Stimulated activated CD8-positive, alpha-beta memory T cell treated with anti-CD3 and anti-CD28 coated beads, Interleukin-4, amount 100 ng/mL, for 4 hours (primary cell): ENCODE results near the gene PLCB3.
A peak's percentile ranks its signal among the peaks of the same experiment; 100 is the strongest.
"Not testable (repeated sequence)": the region's sequence is repeated elsewhere in the genome, so short reads cannot be mapped to it uniquely, and the experiment has no call there.

Source experiments
- DNase-seq, 2 donors: peaks; one replicate each; pipeline ENCODE4 v3.0.0-alpha.2; 2020; ENCODE audit warnings: low read depth in 2 of 2, low spot score in 1 of 2

Gene PLCB3

DNA sequence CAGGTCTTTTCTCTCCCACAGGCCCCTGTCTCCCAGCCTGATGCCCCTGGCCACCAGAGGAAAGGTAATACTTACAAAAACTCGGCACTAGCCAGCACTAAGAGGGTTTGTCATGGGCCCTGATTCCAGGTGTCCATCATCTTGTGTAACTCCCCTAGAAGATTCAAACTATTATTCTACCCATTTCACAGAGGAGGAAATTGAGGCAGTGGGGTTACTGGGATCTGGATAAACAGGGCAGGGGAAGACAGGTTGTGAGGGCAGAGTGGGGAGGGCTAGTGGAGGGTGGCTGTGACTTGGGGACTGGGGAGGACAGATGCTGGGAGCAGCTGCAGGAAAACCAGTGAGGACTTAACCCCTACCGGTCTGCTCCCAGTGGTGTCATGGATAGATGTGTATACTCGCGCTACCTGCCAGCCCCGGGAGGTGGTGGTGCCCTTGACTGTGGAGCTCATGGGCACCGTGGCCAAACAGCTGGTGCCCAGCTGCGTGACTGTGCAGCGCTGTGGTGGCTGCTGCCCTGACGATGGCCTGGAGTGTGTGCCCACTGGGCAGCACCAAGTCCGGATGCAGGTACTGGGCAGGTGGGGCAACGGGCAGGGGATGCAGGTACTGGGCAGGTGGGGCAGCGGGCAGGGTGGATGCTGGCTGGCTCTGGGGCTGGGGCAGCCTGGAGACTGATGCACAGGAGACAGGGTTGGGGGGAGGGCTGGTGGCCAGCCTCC is 15.7 kb upstream of the PLCB3 start:
- no peak for DNase-seq

DNA sequence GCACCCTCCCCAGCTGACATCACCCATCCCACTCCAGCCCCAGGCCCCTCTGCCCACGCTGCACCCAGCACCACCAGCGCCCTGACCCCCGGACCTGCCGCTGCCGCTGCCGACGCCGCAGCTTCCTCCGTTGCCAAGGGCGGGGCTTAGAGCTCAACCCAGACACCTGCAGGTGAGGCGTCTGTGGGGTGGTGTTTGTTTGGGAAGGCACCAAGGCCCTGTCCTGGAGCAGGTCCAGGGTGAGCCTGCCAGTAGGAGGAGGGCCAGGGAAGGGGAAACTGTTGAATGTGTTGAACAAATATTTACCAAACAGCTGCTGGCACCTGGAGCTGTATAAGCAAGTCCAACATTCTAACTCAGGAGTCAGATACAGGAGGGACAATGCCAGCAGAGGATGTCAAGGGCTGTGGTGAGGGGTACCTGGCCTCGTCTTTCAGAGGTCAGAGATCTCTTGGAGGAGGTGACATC is 13.8 kb upstream of the PLCB3 start:
- no peak for DNase-seq

DNA sequence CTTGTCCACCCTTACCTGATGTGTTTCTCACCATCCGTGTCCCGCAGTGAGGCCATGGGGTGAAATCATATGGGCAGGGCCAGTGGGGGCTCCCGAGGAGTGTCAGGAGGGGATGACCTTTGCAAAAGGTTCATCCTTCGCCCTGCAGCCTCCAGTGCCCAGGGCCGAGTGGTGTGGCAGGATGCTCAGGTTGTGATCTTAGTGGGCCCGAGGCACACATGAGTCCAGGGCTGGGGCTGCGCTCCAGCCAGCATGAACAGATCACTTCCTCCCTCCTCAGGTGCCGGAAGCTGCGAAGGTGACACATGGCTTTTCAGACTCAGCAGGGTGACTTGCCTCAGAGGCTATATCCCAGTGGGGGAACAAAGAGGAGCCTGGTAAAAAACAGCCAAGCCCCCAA is 13.3 kb upstream of the PLCB3 start:
- no peak for DNase-seq

DNA sequence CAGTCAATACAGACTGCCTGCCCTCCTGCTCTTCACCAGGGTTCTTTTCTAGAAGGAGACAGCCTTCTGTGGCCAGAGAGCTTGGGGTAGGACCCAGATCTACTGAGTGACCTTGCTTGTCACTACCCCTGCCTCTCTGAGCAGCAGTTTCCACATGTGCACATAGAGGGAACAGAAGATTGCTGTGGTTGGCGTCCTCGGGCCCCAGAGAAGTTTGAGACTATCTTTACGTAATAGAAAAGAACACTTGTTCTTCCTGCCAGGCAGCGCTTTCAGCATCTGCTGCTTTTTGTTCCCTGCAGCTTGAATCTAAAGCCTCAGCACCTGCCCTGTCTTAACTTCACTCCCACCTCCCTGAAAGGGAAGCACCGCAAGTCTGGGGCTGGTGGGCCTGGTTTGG is 12.3 kb upstream of the PLCB3 start:
- no peak for DNase-seq

DNA sequence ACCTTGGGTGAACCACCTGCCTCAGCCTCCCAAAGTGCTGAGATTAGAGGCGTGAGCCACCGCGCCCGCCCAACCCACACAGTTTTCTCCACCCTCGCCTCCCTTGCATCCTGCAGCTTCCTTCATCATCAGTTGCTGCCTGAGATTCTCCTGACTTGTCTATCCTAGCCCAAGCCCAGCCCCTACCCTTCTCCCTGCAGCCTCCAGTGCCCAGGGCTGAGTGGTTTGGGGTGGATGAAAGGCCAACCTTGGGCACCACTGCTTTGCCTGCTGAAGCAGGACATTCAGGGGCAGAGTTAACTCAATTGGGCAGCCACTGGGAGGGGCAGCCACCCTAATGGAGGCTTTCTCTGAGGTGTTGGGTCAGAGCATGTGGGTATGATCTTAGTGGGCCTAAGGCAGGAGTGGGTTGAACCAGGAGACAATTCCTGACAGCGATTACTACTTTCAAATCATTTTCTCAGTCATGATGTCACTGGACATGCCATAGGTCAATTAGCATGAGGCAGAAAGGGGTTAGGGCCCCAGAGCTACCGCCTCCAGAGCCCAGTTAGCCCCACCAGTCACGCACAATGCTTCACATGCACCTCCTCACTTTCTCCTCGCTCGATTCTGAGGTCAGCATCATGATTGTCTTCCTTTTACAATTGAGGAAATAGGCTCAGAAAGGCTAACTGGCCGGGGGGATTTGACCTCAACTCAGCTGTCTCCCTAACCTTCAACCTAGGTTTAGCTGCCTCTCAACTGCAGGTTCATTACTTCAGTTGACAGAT is 11.5 kb upstream of the PLCB3 start:
- no peak for DNase-seq

DNA sequence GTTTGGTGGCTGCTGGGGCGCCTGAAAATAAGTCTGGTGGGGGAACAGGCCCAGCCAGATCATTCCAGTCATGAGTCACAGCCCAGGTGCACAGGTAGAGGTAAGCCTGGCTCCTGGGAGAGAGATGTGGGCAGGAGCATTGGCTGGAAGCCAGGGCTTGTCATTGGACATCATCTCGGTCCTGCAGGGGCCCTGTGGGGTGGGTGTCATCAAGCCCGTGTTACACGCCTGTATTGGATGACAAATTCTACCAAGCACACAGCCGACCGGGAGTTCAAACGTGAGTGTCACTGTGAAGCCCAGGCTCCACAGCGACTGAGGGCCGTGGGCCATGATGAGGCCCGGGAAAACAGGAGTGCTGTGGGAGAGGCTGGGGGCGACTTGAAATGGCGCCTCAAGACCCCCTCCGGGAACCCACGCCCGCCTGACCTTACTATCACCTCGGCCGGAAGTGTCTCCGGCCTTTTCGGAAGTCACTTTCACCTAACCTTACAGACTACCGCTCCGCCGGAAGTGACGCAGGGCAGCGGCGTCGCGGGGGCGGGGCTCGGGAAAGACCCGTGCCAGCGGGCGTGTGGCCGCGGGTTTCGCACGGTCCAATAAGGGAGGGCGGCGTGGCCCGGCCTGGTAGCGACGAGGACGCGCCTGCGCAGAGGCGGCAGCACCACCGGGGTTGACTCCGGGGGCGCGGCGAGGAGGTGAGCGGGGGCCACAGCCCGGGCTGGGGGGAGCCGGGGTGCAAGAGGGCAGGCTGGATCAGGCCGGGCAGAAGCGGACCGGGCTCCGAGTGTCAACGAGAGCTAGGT is 10.7 kb upstream of the PLCB3 start, which contains the start of gene FKBP2:
FKBP2 (plus strand) TSS at position 661 of the 806 bp plus-strand sequence. CDS start 1,293 bp downstream, outside the sequence.
- peak; percentile 92 to 97 for DNase-seq

DNA sequence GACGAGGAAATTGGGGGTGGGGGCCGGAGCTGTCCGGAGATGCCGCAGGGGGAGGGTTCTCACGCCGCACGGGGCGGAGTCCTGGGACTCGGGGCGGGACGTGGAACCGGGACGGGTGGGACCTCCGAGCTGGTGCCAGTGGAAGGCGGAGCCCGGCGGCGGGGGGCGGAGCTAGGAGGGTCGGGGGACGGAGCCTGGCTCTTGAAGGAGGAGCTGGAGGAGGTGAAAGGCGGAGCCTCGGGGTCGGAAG is 10.2 kb upstream of the PLCB3 start:
- DNase-seq = peak in 1 of 2 donors; percentile 98

DNA sequence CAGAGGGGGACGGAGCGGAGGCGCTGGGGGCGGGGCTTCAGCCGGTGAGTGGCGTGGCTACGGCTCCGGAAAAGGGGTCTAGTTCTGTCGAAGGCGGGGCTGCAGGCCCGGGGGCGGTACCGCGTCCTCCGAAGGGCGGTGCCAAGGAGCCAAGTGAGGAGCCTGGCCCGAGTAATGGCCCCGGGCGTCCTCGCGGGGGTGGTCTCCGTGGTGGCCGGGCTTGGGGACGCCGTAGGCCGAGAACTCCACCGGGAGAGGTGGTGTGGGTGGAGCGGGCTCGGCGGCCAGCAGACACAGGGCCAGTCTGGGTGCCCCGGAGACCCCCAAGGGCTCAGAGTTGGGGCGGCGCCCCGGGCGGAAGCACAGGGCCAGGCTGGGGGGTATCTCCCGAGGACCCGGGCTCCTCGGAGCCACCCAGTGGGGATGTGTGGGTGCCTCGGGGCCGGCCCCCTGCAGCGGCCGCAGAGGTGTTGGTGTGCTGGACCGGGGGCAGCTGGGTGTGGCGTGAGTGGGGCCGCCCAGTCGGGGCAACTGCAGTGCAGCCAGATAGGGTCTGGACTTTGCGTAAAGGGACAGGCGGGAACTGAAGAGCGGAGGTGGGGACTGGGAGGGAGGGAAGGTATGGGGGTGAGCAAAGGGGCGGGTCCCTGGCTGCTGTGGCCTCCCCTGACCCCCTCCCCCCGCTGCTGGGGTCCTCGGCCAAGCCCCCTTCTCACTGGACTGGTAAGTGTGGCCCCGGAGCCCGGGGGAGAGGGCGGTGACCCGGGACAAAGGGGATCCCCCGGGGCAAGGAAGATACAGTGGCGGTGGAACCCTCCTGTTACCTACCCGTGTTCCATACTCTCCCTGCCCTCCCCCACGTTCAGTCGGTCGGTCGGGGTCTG is 9.6 kb upstream of the PLCB3 start:
- peak in 1 of 2 donors; percentile 100 for DNase-seq

DNA sequence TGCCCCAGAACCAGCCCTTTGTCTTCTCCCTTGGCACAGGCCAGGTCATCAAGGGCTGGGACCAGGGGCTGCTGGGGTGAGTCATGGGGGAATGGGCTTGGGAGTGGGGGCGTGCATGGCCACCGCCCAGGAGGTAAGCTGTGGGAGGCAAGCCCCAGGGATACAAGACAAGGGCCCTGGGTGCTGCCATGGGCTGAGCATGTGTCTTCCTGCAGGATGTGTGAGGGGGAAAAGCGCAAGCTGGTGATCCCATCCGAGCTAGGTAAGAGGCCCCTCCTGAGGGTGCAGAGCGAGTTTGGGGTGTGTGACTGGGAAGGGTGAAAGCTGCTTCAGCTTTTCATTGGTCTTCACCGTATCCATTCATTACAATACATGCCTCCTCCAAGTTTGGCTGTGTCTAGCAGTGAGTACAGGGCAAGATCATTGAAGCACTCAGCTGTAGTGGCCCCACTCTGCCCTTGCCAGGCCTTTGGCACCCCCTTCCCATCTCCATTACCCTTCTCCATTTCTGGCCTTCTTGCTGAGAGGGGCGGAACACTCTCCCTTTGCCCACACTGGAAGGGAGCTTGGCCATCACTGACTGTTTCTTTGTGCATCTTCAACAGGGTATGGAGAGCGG is 8.0 kb upstream of the PLCB3 start:
- DNase-seq = no peak

DNA sequence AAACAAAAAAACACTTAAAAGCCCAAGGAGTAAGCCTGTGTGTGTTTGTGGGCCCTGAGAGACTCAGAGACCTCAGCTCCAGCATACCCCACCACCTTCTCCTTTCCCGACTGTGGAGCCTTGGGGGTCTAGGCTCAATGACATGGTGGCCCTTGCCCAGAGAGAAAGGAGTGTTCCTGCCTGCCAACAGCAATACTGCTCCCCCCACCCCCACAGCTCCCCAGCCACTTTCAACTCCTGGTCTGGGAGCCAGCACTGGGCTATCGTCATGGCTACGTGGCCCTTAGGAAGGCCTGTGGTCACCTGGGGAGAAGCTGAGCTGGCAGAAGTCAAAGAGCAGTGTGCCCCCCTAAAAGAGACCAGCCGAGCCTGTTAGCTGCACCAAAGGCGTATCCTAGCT is 7.2 kb upstream of the PLCB3 start:
- DNase-seq = no peak

DNA sequence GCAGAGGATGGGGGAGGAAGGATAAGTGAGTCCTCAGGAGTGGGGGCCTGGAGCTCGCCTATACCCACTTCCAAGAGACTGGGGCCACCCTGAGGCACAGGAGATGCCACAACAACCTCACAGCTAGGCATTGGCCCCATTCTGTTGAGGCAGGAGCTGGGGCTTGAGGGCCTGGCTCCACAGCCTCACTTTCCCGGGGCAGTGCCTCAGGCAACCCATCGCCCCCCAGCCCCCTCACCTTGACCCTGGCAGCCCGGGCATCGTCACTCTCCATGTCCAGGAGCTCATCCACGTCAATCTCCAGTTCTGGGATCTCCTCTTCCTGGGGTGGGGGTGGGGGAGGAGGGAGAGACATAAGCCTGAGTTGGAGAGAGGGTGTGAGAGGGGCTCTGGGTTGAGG is 6.4 kb upstream of the PLCB3 start:
- DNase-seq = no peak

DNA sequence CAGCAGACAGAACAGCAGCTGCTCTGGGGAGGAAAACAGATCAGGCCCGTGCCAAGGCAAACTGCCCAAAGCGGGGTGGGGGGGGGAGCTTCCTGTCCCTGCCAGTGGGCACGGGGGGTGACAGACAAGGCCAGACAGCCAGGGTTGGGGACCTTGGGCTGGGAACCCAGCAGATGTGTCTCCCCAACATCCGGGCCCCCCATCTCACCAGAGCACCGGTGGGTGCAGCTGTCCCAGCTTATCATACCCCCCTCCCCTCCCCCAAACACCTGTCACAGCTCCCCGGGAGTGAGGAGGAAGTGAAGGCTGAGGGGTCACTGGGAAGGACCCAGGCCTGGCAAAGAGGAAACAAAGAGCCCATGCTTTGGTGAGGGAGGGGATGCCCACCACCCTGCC is 5.9 kb upstream of the PLCB3 start:
- DNase-seq = no peak

DNA sequence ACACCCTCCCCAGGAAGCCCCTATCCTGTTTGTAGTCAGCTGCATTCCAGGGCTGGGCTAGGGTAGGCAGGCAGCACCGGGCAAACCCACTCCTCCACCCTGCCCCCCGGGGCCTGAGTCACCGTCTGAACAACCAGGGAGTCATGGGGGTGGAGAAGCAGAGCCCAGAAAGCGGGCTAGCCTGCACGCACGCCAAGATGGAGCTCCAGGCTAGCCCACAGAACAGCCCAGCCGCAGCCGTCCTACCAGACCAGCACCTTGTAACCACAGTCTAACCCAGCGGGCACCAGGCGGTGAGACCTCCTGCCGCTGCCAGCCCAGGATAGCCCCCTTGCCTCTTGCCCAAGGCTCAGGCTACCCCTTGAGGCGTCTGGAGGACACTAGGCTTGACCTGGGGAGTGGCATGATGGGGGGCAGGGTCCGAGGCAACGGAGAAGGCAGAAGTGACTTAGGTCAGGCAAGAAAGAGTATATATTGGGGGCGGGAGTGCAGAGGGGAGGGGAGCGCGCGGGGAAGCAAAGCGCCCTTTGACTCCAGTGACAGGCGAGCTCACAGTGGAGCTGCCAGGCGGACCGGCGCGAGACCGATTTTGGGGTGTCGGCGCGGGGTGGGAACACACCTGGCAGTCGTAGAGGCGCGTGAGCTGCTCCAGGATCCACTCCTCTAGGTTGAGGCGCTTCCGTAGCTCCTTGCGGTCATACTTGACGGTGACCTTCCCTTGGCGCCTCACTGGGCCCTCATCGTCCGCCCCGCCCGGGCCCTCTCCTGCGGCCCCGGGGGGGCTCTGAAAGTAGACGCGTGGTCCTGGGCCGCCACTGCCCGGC is 5.3 kb upstream of the PLCB3 start:
- peak in 1 of 2 donors; percentile 82 for DNase-seq

DNA sequence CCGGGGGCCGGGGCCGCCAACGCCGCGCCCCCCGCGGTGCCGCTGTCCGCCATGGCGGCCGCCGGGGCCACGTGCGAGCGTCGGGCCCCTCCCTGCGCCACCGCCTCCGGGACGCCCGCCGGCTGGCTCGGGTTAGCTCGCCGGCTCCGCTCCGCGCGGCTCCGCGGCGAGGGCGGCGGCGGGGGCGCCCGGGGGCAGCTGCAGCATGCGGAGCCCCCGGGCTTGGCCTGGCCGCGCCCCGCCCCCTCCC is 4.8 kb upstream of the PLCB3 start:
- not testable (repeated sequence) for DNase-seq

DNA sequence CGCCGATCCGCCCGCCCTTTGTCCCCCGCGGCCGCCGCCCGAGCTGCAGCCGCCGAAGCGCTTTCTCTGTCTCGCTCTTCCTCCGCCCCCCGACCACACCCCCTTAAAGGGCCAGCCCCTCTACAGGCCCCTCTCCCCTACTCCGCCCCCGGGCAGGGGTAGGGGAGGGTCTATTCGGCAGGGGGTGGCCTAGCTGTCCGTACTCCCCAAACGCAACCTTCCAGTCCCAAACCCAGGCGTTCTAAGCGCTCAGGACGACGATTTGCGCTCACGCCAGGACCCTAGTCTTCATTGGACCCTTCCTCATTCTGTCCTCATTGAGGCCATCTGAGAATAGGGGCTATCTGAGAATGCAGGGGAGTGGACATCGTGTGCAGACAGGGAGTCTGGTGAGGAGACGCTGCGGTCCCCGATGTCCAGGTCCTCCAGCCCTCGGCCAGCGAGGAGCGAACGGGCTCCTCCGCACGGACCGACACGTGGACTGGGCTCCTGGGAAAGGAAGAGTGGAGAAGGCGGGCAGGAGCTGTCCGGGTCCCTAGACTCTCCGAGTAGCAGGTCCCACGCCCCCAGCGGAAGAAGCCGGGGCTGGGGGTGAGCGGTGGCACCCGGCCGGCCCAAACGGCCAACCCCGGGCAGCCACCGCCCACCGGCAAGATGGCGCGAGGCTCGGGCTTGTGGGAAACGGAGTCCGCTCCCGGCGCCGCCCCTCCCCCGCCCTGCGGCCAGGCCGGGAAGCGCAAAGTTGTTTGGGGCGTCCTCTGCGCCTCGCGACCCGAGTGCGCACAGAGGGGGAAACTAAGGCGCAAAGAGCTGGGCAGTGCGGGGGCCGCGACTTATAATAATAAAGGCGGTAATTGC is 4.2 kb upstream of the PLCB3 start, which contains the start of gene PPP1R14B:
PPP1R14B (minus strand) TSS at position 73 of the 858 bp plus-strand sequence. CDS start 270 bp downstream, outside the sequence.
- peak in 1 of 2 donors; percentile 71 for DNase-seq

DNA sequence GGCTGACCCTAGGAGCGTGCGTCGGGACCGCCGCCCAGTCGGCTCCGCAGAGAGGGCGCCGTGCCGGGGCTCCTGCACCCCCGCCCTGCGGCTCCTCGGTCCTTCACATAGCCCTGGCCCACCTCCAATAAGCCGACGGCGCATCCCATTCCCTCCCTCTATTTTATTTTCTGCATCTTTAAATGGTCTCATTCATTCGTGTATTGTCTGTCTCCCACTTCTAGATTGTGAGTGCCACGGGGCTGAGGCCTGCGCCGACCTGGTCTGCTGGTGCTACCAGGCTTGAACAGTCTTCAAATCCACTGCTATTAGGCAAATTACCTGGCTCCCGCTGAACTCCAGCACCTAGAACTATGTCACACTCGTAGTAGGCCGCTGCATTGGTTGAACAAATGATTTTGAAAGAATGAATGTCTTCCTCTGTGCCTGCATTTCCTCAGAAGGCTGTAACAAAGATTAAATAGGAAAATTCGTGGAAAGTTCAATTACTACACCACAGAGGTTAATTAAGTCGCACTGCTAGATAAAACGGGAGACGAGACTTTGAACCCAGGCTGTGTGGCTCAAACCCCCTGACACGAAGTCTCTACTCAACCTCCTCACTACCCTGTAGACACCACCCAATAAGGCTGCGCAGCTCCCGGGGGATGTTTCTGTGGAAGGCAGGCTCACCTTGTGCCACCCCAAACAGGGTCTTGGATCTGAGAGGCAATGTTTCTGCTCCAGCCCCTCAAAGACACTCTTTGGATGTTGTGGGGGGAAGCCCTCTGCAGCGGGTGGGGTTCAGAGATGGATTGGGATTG is 3.4 kb upstream of the PLCB3 start:
- no peak for DNase-seq

DNA sequence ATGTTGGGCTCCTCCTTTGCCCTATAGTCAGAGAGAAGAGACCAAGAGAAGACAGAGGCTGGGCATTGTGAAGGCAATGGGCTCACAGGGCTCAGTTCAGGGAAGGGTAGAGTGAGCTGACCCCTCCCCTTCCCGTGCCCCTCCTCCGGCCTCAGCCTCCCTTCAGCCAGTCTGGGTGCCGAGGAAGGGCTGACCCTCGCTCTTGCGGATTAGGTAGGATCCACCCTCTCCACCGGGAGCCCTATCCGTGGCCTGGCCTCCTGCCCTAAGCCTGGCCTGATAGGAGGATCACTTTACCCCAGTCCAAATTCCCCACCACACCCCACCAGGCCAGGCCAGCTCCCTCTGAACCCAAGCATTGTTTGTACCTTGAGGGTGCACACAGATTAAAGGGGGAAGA is 2.8 kb upstream of the PLCB3 start:
- DNase-seq = no peak

DNA sequence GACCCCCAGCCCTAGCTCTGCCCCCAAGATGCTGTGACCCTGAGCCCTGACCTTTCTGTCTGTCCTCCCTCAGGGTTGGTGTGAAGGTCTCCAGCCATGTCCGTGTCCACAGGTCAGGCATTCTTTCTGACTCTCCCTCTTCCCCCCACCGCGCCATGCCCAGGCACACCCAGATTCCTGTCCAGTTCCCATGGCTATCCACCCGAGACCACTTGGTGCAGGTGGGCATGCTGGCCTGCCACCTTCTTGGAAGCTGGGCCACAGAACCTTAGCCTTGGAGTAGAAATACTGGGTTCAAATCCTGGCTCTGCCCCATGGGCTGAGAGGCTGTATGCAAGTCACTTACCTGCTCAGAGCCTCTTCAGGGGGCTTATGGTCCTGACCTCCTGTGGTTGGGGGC is 2.3 kb upstream of the PLCB3 start:
- DNase-seq = no peak
